CD4-positive, alpha-beta T cell (primary cell): ENCODE results near the gene MYH11. TPM values are rescaled to one million over a fixed set of nuclear protein-coding genes. Genes with fewer than 3 reads are reported as not detected.
"Not testable (repeated sequence)": the region's sequence is repeated elsewhere in the genome, so short reads cannot be mapped to it uniquely, and the experiment has no call there.

ENCODE experiments used
- ATAC-seq: fragments of 200-7000 bp; cut with Tn5 transposase; one replicate; pipeline ENCODE4 v1.10.0; 2022; ENCODE audit warnings: mild to moderate bottlenecking; ENCODE audit not compliant: poor library complexity
- CTCF ChIA-PET: fragments of 350-600 bp; sonication (Branson Sonifier 250); formaldehyde crosslinking; loops from one replicate; lab custom pipeline; 2021; ENCODE audit warnings: antibody characterized with exemption, inconsistent platforms; lab: Charles Lee
- POLR2A ChIA-PET: fragments of 350-600 bp; sonication (Branson Sonifier 250); formaldehyde crosslinking; loops from one replicate; lab custom pipeline; 2021; ENCODE audit warnings: antibody characterized with exemption, inconsistent platforms; lab: Charles Lee
- DNase-seq, 14 experiments: peaks; one replicate each; pipeline ENCODE4 v3.0.0-alpha.2; 2013 to 2020; ENCODE audit warnings: mixed read lengths in 2 of 14
- H3K27ac ChIP-seq, 2 donors: one replicate each; pipeline versions ENCODE4 v1.5.1 to v1.7.0; 2013; ENCODE audit warnings: low read length in 2 of 2, low read depth in 1 of 2, mild to moderate bottlenecking in 1 of 2
- H3K27me3 ChIP-seq, 2 experiments: 1 replicate in 1 of 2; 2 replicates in 1 of 2; pipeline versions ENCODE4 v1.6.1 to v1.7.0; 2013; ENCODE audit warnings: low read length in 2 of 2, control low read depth in 1 of 2, mild to moderate bottlenecking in 1 of 2, moderate library complexity in 1 of 2; ENCODE audit not compliant: insufficient read depth in 2 of 2, control insufficient read depth in 1 of 2
- H3K36me3 ChIP-seq: one replicate; pipeline ENCODE4 v1.6.1; 2013; ENCODE audit warnings: low read length, control low read depth; ENCODE audit not compliant: insufficient read depth
- H3K4me1 ChIP-seq: one replicate; pipeline ENCODE4 v1.6.1; 2013; ENCODE audit warnings: low read length, control low read depth; ENCODE audit not compliant: insufficient read depth
- H3K4me3 ChIP-seq: one replicate; pipeline ENCODE4 v1.5.1; 2013; ENCODE audit warnings: mild to moderate bottlenecking, low read length, moderate library complexity
- H3K9me3 ChIP-seq, 2 experiments: 1 replicate in 1 of 2; 2 replicates in 1 of 2; pipeline versions ENCODE4 v1.6.1 to v1.7.0; 2013; ENCODE audit warnings: low read length in 2 of 2, mild to moderate bottlenecking in 2 of 2, control low read depth in 1 of 2, moderate library complexity in 1 of 2; ENCODE audit not compliant: control insufficient read depth in 1 of 2, insufficient read depth in 1 of 2
- H3K27ac Mint-ChIP-seq: one replicate; pipeline ENCODE4 v1.8.0; 2020; ENCODE audit warnings: mixed read lengths
- H3K27me3 Mint-ChIP-seq: one replicate; pipeline ENCODE4 v1.8.0; 2021; ENCODE audit warnings: mixed read lengths
- H3K36me3 Mint-ChIP-seq: one replicate; pipeline ENCODE4 v1.8.0; 2021; ENCODE audit warnings: low read depth, mixed read lengths
- H3K4me1 Mint-ChIP-seq: one replicate; pipeline ENCODE4 v1.8.0; 2021; ENCODE audit warnings: low read depth, mixed read lengths
- H3K4me3 Mint-ChIP-seq: one replicate; pipeline ENCODE4 v1.8.0; 2020; ENCODE audit warnings: mild to moderate bottlenecking, mixed read lengths
- H3K9me3 Mint-ChIP-seq: one replicate; pipeline ENCODE4 v1.8.0; 2020; ENCODE audit warnings: mixed read lengths
- intact Hi-C, 2 experiments: fragments of 100-400 bp; cut with DNase I in 1 of 2; cut with micrococcal nuclease in 1 of 2; formaldehyde crosslinking; loops; one replicate each; pipeline versions ENCODE4 v1.15.1 to v1.9.0; 2023 to 2025; cut with DNase I, micrococcal nuclease
- total RNA-seq, 174 experiments: library from RNA in 2 of 174; stranded (reverse) in 2 of 174; gene quantifications; one replicate each; pipeline ENCODE4 v1.2.3 and lab custom pipeline; 2021 to 2026
- TF ChIP-seq, protein P1 (sequence below): fragments of 200-600 bp; IDR thresholded peaks from one replicate; pipeline ENCODE4 v1.8.0; 2022; ENCODE audit warnings: antibody characterized with exemption, mild to moderate bottlenecking

Gene MYH11
- total RNA-seq, 2 experiments from 2014 or later, result not detected

DNA sequence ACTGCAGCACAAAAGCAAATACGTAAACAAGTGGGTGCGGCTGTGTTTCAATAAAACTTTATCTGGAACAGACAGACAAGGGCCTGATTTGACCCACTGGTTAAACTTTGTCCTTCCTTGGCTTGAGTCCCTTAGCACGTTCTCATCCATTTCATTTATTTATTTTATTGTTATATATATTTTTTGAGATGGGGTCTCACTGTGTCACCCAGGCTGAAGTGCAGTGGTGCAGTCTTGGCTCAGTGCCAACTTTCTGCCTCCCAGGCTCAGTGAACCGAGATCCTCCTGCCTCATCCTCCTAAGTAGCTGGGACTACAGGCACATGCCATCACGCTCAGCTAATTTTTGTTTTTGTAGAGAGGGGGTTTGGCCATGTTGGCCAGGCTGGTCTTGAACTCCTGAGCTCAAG, 64.3 kb downstream of the MYH11 start:
- ATAC-seq, result no peak
- peaks cover 7% of the 10 kb centered on the region for H3K9me3 Mint-ChIP-seq

DNA sequence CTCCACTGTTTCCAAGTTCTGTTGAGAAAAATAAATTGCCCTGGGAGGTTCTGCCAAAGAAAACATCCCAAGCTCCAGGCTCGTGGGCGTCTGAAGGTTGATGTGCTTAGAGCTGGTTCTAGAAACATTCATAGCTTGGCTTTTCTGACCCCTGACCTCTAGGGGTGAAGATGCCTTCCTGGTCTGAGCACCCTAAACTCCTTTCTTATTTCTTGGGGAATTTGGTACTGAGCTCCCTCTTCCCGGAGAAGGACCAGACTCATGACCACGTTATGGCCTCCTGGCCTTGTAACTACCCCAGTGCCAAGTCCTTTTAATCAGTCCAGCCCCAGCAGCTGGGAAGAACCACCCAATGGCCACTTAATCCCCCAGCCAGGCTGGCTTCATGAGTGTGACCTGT, 66.4 kb downstream of the MYH11 start:
- CTCF ChIA-PET, result no interaction called here
- POLR2A ChIA-PET, result no interaction called here

More for the DNA sequence above, 64.3 kb downstream of the MYH11 start:
- DNase-seq, result no peak
- no peaks in the 10 kb centered on the region for H3K36me3 Mint-ChIP-seq
- no peak overlapping the region for H3K27ac Mint-ChIP-seq
- TF ChIP-seq, protein P1, sequence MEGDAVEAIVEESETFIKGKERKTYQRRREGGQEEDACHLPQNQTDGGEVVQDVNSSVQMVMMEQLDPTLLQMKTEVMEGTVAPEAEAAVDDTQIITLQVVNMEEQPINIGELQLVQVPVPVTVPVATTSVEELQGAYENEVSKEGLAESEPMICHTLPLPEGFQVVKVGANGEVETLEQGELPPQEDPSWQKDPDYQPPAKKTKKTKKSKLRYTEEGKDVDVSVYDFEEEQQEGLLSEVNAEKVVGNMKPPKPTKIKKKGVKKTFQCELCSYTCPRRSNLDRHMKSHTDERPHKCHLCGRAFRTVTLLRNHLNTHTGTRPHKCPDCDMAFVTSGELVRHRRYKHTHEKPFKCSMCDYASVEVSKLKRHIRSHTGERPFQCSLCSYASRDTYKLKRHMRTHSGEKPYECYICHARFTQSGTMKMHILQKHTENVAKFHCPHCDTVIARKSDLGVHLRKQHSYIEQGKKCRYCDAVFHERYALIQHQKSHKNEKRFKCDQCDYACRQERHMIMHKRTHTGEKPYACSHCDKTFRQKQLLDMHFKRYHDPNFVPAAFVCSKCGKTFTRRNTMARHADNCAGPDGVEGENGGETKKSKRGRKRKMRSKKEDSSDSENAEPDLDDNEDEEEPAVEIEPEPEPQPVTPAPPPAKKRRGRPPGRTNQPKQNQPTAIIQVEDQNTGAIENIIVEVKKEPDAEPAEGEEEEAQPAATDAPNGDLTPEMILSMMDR, result no peak
- Histone ChIP-seq H3K36me3 (no peaks in the 10 kb centered on the region), H3K27ac (no peak overlapping the region), H3K9me3 (peaks cover 0 to 9% of the 10 kb centered on the region in 2 experiments), H3K4me1 (no peaks in the 10 kb centered on the region), H3K27me3 (no peaks in the 10 kb centered on the region), H3K4me3 (no peak overlapping the region)
- no peaks in the 10 kb centered on the region for H3K4me1 Mint-ChIP-seq
- peaks cover 4% of the 10 kb centered on the region for H3K27me3 Mint-ChIP-seq
- CTCF ChIA-PET, result no interaction called here
- intact Hi-C loops, result no loop called here
- no peak overlapping the region for H3K4me3 Mint-ChIP-seq
- POLR2A ChIA-PET, result interaction anchor here (0.6 kb wide), 1 partner anchor 23 kb away, joined by 3 read pairs; no protein-coding TSS in a partner anchor

DNA sequence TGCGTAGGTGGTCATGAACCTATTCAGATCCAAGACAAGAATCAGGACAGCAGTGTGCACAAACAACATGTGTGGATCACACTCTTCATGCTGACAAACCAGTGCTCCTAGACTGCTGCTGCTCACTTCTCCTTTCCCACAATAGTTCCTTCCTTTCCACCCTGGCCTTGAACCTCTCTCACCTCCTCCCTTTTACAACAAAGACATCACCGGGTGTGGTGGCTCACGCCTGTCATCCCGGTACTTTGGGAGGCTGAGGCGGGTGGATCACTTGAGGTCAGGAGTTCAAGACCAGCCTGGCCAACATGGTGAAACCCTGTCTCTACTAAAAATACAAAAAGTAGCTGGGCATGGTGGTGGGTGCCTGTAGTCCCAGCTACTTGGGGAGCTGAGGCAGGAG, 67.0 kb downstream of the MYH11 start:
- H3K36me3 Mint-ChIP-seq, H3K9me3 Mint-ChIP-seq, H3K27ac ChIP-seq, H3K4me3 ChIP-seq, H3K27ac Mint-ChIP-seq, H3K4me3 Mint-ChIP-seq, POLR2A ChIA-PET, H3K27me3 ChIP-seq, intact Hi-C loops, H3K9me3 ChIP-seq, ATAC-seq, H3K27me3 Mint-ChIP-seq, H3K36me3 ChIP-seq, CTCF ChIA-PET, DNase-seq, H3K4me1 ChIP-seq, H3K4me1 Mint-ChIP-seq: not testable (repeated sequence)

More for the DNA sequence above, 66.4 kb downstream of the MYH11 start:
- TF ChIP-seq, protein P1, result no peak
- H3K36me3 ChIP-seq, result no peaks in the 10 kb centered on the region
- peaks cover 4% of the 10 kb centered on the region for H3K27me3 Mint-ChIP-seq
- DNase-seq, result no peak
- no peak overlapping the region for H3K27ac ChIP-seq
- H3K27ac Mint-ChIP-seq, result no peak overlapping the region
- no peaks in the 10 kb centered on the region for H3K9me3 ChIP-seq
- intact Hi-C loops, result no loop called here
- H3K4me3 Mint-ChIP-seq, result no peak overlapping the region
- H3K4me1 ChIP-seq, result no peaks in the 10 kb centered on the region
- no peaks in the 10 kb centered on the region for H3K9me3 Mint-ChIP-seq
- no peak for ATAC-seq
- no peaks in the 10 kb centered on the region for H3K27me3 ChIP-seq
- no peak overlapping the region for H3K4me3 ChIP-seq
- H3K4me1 Mint-ChIP-seq, result no peaks in the 10 kb centered on the region
- no peaks in the 10 kb centered on the region for H3K36me3 Mint-ChIP-seq

DNA sequence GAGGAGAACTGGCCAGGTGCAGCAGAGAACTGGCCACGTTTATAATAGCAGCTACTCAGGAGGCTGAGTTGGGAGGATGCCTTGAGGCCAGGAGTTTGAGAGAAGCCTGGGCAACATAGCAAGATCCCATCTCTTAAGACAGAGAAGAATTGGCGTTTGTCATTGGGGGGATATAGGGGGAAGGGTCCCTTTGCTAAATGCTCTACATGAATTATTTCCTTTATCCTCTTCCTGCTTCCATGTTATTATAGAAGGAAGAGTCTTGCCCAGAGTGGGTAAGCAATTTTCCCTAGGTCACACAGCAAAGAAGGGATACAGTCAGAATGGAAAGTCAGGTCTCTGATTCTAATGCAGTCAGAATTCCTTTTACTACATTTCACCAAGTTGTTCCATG, 68.0 kb downstream of the MYH11 start:
- no peak overlapping the region for H3K4me3 ChIP-seq
- no peaks in the 10 kb centered on the region for H3K27me3 ChIP-seq
- H3K4me1 ChIP-seq, result no peaks in the 10 kb centered on the region
- no peak for DNase-seq
- TF ChIP-seq, protein P1, result no peak
- no peak overlapping the region for H3K27ac ChIP-seq
- H3K4me1 Mint-ChIP-seq, result no peaks in the 10 kb centered on the region
- peaks cover 4% of the 10 kb centered on the region for H3K27me3 Mint-ChIP-seq
- no peaks in the 10 kb centered on the region for H3K9me3 Mint-ChIP-seq
- no peaks in the 10 kb centered on the region for H3K9me3 ChIP-seq
- no peaks in the 10 kb centered on the region for H3K36me3 Mint-ChIP-seq
- ChIA-PET CTCF (no interaction called here), POLR2A (no interaction called here)
- no peak overlapping the region for H3K27ac Mint-ChIP-seq
- no peak overlapping the region for H3K4me3 Mint-ChIP-seq
- ATAC-seq, result no peak
- H3K36me3 ChIP-seq, result no peaks in the 10 kb centered on the region
- intact Hi-C loops, result no loop called here
